HepG2 (cell line): ENCODE data around the gene STMN3. TPM values are rescaled to one million over a fixed set of nuclear protein-coding genes. Genes with fewer than 3 reads are reported as not detected.

Source experiments
- ATAC-seq: fragments of 200-7000 bp; cut with Tn5 transposase; 3 replicates; pipeline ENCODE4 v1.9.1; 2020; ENCODE audit warnings: mild to moderate bottlenecking, moderate library complexity
- BruUV-seq: library from RNA; stranded (reverse); fragments of 400-500 nt; replicated peaks from 2 replicates; lab custom pipeline; 2021; lab: Mats Ljungman, UMichigan
- CTCF ChIA-PET: fragments of 300-600 bp; formaldehyde crosslinking; extraction: SDS; loops from one replicate; lab custom pipeline; 2021; ENCODE audit warnings: low total read pairs, inconsistent platforms, low intra/inter-chr PET ratio; lab: Yijun Ruan, JAX
- POLR2A ChIA-PET: fragments of 350-600 bp; sonication (Branson Sonifier 250); formaldehyde crosslinking; loops from one replicate; lab custom pipeline; 2020; ENCODE audit warnings: antibody characterized with exemption, inconsistent platforms; lab: Yijun Ruan, JAX
- DNase-seq: peaks from one replicate; pipeline ENCODE4 v3.0.0-alpha.2; 2015; ENCODE audit warnings: low spot score
- FAIRE-seq: peaks from 3 replicates; lab custom pipeline; 2011; peaks lifted over from hg19 to GRCh38; lab: Jason Lieb, UNC
- H2AFZ ChIP-seq: one replicate; pipeline ENCODE4 v1.6.1; 2011; ENCODE audit warnings: low read length, inconsistent platforms
- H3K27ac ChIP-seq: fragments of 300-600 bp; 3 replicates; pipeline ENCODE4 v1.8.0; 2011; ENCODE audit warnings: mixed run types, mild to moderate bottlenecking, mixed read lengths, low read length, inconsistent platforms; ENCODE audit not compliant: insufficient read depth; ENCODE audit errors: extremely low read length
- H3K27me3 ChIP-seq, 2 experiments: fragments of 200-600 bp in 1 of 2; 2 replicates in 1 of 2; 3 replicates in 1 of 2; pipeline versions ENCODE4 v1.6.0 to v1.8.0; 2011; ENCODE audit warnings: low read length in 2 of 2, mild to moderate bottlenecking in 2 of 2, moderate library complexity in 2 of 2, inconsistent platforms in 1 of 2; ENCODE audit not compliant: insufficient read depth in 2 of 2, control insufficient read depth in 1 of 2
- H3K36me3 ChIP-seq, 2 experiments: fragments of 200-600 bp in 1 of 2; replicated peaks in 1 of 2; 2 replicates in 1 of 2; 3 replicates in 1 of 2; pipeline versions ENCODE4 v1.5.1 to v1.8.0; 2011; ENCODE audit warnings: low read length in 2 of 2, inconsistent platforms in 1 of 2; ENCODE audit not compliant: insufficient read depth in 2 of 2, control insufficient read depth in 1 of 2
- H3K4me1 ChIP-seq: 2 replicates; pipeline ENCODE4 v1.5.1; 2012; ENCODE audit warnings: low read length, inconsistent platforms; ENCODE audit not compliant: insufficient read depth
- H3K4me2 ChIP-seq: 2 replicates; pipeline ENCODE4 v1.6.0; 2011; ENCODE audit warnings: low read depth, low read length, inconsistent platforms
- H3K4me3 ChIP-seq, 3 experiments: fragments of 200-600 bp in 1 of 3; sonication (generic), shearing (Covaris generic) in 1 of 3; replicated peaks in 1 of 3; 2 replicates each; pipeline ENCODE4 v1.5.1; 2011 to 2016; ENCODE audit warnings: low read length in 3 of 3, inconsistent platforms in 2 of 3, low read depth in 2 of 3, mild to moderate bottlenecking in 2 of 3, control low read depth in 1 of 3, mixed read lengths in 1 of 3; ENCODE audit not compliant: insufficient read depth in 1 of 3
- H3K79me2 ChIP-seq: one replicate; pipeline ENCODE4 v1.6.1; 2011; ENCODE audit warnings: low read length, inconsistent platforms; ENCODE audit not compliant: insufficient read depth
- H3K9ac ChIP-seq: 2 replicates; pipeline ENCODE4 v1.6.0; 2011; ENCODE audit warnings: mild to moderate bottlenecking, low read depth, low read length, inconsistent platforms; ENCODE audit not compliant: insufficient read depth
- H3K9me3 ChIP-seq: 2 replicates; pipeline ENCODE4 v1.5.1; 2012; ENCODE audit warnings: mild to moderate bottlenecking, low read length
- H4K20me1 ChIP-seq: 2 replicates; pipeline ENCODE4 v1.6.0; 2011; ENCODE audit warnings: inconsistent platforms, mild to moderate bottlenecking, low read length, moderate library complexity; ENCODE audit not compliant: insufficient read depth
- ARNT2 ChIP-seq: sonication (generic); formaldehyde crosslinking; IDR thresholded peaks from 2 replicates; pipeline ENCODE4 v1.8.0; 2022; ENCODE audit warnings: mild to moderate bottlenecking, low read depth, missing genetic modification reagents, moderate library complexity
- ATAD3A ChIP-seq: sonication (generic); formaldehyde crosslinking; IDR thresholded peaks from 2 replicates; pipeline ENCODE4 v1.4.0; 2020; ENCODE audit warnings: missing genetic modification reagents
- CENPX ChIP-seq: sonication (generic); formaldehyde crosslinking; IDR thresholded peaks from 2 replicates; pipeline ENCODE4 v1.9.0; 2021; ENCODE audit warnings: mild to moderate bottlenecking, missing genetic modification reagents, moderate library complexity
- CHD2 ChIP-seq: IDR thresholded peaks from 2 replicates; pipeline ENCODE4 v1.6.1; 2011; ENCODE audit warnings: low read depth, low read length, improper control_type of control experiment
- CREB1 ChIP-seq, 2 experiments: fragments of 450-650 bp in 1 of 2; IDR thresholded peaks; 2 replicates each; pipeline ENCODE4 v1.6.1; 2016 to 2017; ENCODE audit warnings: control low read depth in 1 of 2, mild to moderate bottlenecking in 1 of 2, missing compliant biosample characterization in 1 of 2, missing genetic modification characterization in 1 of 2
- CSRNP2 ChIP-seq: sonication (generic); formaldehyde crosslinking; conservative IDR thresholded peaks from 2 replicates; pipeline ENCODE4 v1.8.0; 2022; ENCODE audit warnings: low read depth, missing genetic modification reagents
- LBX2 ChIP-seq: sonication (generic); formaldehyde crosslinking; IDR thresholded peaks from 2 replicates; pipeline ENCODE4 v1.5.0; 2020; ENCODE audit warnings: missing genetic modification reagents, mild to moderate bottlenecking, borderline replicate concordance
- SIN3A ChIP-seq: IDR thresholded peaks from 2 replicates; pipeline ENCODE4 v1.6.1; 2011; ENCODE audit warnings: low read depth, mild to moderate bottlenecking, control low read depth, low read length, borderline replicate concordance
- SPEN ChIP-seq: sonication (generic); formaldehyde crosslinking; IDR thresholded peaks from 2 replicates; pipeline ENCODE4 v1.5.1; 2020; ENCODE audit warnings: low read depth, mild to moderate bottlenecking, missing genetic modification reagents
- ZBTB42 ChIP-seq: sonication (generic); formaldehyde crosslinking; IDR thresholded peaks from 2 replicates; pipeline ENCODE4 v1.5.0; 2020; ENCODE audit warnings: mild to moderate bottlenecking, missing genetic modification reagents
- ZNF296 ChIP-seq: sonication (generic); formaldehyde crosslinking; conservative IDR thresholded peaks from 2 replicates; pipeline ENCODE4 v1.5.0; 2020; ENCODE audit warnings: mild to moderate bottlenecking, missing genetic modification reagents
- ZNF350 ChIP-seq: sonication (generic); formaldehyde crosslinking; IDR thresholded peaks from 2 replicates; pipeline ENCODE4 v1.4.0; 2020; ENCODE audit warnings: mild to moderate bottlenecking, low read depth, missing genetic modification reagents, borderline replicate concordance
- ZNF709 ChIP-seq: sonication (generic); formaldehyde crosslinking; IDR thresholded peaks from 2 replicates; pipeline ENCODE4 v1.5.0; 2020; ENCODE audit warnings: mild to moderate bottlenecking, missing genetic modification reagents
- ZNF780A ChIP-seq: sonication (generic); formaldehyde crosslinking; IDR thresholded peaks from 2 replicates; pipeline ENCODE4 v1.8.0; 2022; ENCODE audit warnings: mild to moderate bottlenecking, missing genetic modification reagents, moderate library complexity
- ZNF790 ChIP-seq: sonication (generic); formaldehyde crosslinking; IDR thresholded peaks from 2 replicates; pipeline ENCODE4 v1.8.0; 2022; ENCODE audit warnings: missing genetic modification reagents, mild to moderate bottlenecking, borderline replicate concordance
- WGBS: methylation state at CpG from one replicate; pipeline ENCODE4 v1.1.6; 2017; ENCODE audit warnings: low lambda C conversion rate; 5-methylcytosine and 5-hydroxymethylcytosine counted together
- in situ Hi-C: cut with HindIII; loops from 2 replicates; pipeline ENCODE4 v1.10.0; 2017; ENCODE audit warnings: low pct_unique_long_range_greater_than_20kb; ENCODE audit not compliant: extremely low pct_ligation_motif_present
- intact Hi-C: fragments of 100-400 bp; cut with micrococcal nuclease; formaldehyde crosslinking; loops from one replicate; pipeline ENCODE4 v1.10.0; 2022; ENCODE audit not compliant: unreplicated experiment
- polyA plus RNA-seq, 8 experiments: library from polyadenylated mRNA; depleted of rRNA in 3 of 8; stranded (reverse) in 7 of 8; unstranded in 1 of 8; fragments of >200 nt; fragmentation: Illumina TruSeq in 4 of 8; extraction: Trizol in 4 of 8; gene quantifications; 2 replicates each; pipeline versions ENCODE4 v1.2.1 to v1.2.3, GENCODE V29; 2011 to 2016; ENCODE audit warnings: low read depth in 4 of 8, missing spikeins in 1 of 8, mixed read lengths in 1 of 8; ENCODE audit not compliant: insufficient read depth in 1 of 8
- total RNA-seq, 5 experiments: library from RNA; depleted of rRNA; stranded (reverse); fragments of >200 nt; fragmentation: Illumina TruSeq; extraction: Trizol; gene quantifications; 2 replicates each; pipeline ENCODE4 v1.2.3, GENCODE V29; 2016; ENCODE audit warnings: low read depth in 1 of 5
- TF ChIP-seq, protein P1 (sequence below): sonication (generic); formaldehyde crosslinking; IDR thresholded peaks from 2 replicates; pipeline ENCODE4 v1.8.0; 2022; ENCODE audit warnings: mild to moderate bottlenecking, missing genetic modification reagents; ENCODE audit not compliant: insufficient replicate concordance
- TF ChIP-seq, protein P2 (sequence below): sonication (generic); formaldehyde crosslinking; IDR thresholded peaks from 2 replicates; pipeline ENCODE4 v1.8.0; 2022; ENCODE audit warnings: missing genetic modification reagents, low read depth, mild to moderate bottlenecking, borderline replicate concordance

STMN3 gene
- total and polyA plus RNA-seq, 2 of the 13 experiments (the other 11 are each of a cell fraction or from before 2014, with no cell fraction given): 21.0 to 48.3 TPM

DNA sequence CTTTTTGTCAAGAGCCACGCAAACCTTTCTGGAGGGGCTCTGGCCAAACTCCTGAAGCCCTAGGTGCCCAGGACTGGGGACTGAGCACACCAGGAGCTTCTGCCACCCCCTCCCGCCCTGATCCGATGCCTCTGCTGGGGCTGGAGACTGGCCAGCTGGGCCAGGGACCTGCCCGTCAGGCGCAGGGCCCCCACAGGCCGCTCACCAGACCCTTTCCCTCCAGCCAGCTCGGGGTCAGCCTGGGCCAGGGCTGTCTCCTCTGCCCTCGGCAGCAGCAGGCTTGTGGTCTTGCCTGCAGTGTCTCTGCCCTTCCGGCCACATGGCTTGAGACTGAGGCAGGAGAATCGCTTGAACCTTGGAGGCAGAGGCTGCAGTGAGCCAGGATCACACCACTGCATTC lies 19.4 kb upstream of the STMN3 start:
- no TSS peak for BruUV-seq
- no peak overlapping the region for H3K9ac ChIP-seq
- FAIRE-seq: no peak
- H4K20me1 ChIP-seq: no peaks in the 10 kb centered on the region
- ATAC-seq: no peak; the same call in 2 of the 3 replicates
- no peak for TF ChIP-seq ZNF709 (CRISPR knock-in tag)
- TF ChIP-seq, protein P1, sequence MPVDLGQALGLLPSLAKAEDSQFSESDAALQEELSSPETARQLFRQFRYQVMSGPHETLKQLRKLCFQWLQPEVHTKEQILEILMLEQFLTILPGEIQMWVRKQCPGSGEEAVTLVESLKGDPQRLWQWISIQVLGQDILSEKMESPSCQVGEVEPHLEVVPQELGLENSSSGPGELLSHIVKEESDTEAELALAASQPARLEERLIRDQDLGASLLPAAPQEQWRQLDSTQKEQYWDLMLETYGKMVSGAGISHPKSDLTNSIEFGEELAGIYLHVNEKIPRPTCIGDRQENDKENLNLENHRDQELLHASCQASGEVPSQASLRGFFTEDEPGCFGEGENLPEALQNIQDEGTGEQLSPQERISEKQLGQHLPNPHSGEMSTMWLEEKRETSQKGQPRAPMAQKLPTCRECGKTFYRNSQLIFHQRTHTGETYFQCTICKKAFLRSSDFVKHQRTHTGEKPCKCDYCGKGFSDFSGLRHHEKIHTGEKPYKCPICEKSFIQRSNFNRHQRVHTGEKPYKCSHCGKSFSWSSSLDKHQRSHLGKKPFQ (CRISPR knock-in tag): no peak
- TF ChIP-seq ZNF350 (CRISPR knock-in tag): no peak
- TF ChIP-seq CHD2: no peak
- no peak for TF ChIP-seq ZNF780A (CRISPR knock-in tag)
- TF ChIP-seq, protein P2, sequence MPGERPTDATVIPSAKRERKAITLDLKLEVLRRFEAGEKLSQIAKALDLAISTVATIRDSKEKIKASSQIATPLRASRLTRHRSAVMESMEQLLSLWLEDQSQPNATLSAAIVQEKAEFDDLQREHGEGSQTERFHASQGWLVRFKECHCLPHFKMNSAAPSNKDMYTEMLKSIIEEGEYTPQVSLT (CRISPR knock-in tag): no peak
- TF ChIP-seq ARNT2 (CRISPR knock-in tag): no peak
- no peak for TF ChIP-seq SIN3A
- no peak for TF ChIP-seq ZNF790 (CRISPR knock-in tag)
- no peak for TF ChIP-seq ZNF296 (CRISPR knock-in tag)
- TF ChIP-seq CSRNP2 (CRISPR knock-in tag): no peak
- no peak for TF ChIP-seq SPEN (CRISPR knock-in tag)
- no peak for TF ChIP-seq LBX2 (CRISPR knock-in tag)
- TF ChIP-seq ATAD3A (CRISPR knock-in tag): no peak
- no peak for TF ChIP-seq ZBTB42 (CRISPR knock-in tag)
- TF ChIP-seq CREB1 (IDR thresholded peaks at IDR 0.05): no peak
- TF ChIP-seq CREB1 (CRISPR knock-in tag; IDR thresholded peaks at IDR 0.05): no peak
- TF ChIP-seq CENPX (CRISPR knock-in tag): no peak
- no peak overlapping the region for H3K4me3 ChIP-seq
- no peaks in the 10 kb centered on the region for H3K27me3 ChIP-seq
- no peak for DNase-seq
- ChIA-PET POLR2A (no interaction called here), CTCF (no interaction called here)
- H3K79me2 ChIP-seq: no peaks in the 10 kb centered on the region
- H3K9me3 ChIP-seq: no peaks in the 10 kb centered on the region
- H3K4me1 ChIP-seq: no peaks in the 10 kb centered on the region
- WGBS: 94% methylated on average over 10 of the region's 10 CpGs
- intact Hi-C loops: no loop called here
- H3K36me3 ChIP-seq: peaks cover 25 to 42% of the 10 kb centered on the region in 2 experiments
- no peak overlapping the region for H3K27ac ChIP-seq
- no peak overlapping the region for H3K4me2 ChIP-seq
- H2AFZ ChIP-seq: no peak overlapping the region
- in situ Hi-C loops: no loop called here
